Large intestine (tissue), 3 donors: ENCODE results near the gene SIGLEC10. TPM values are rescaled to one million over a fixed set of nuclear protein-coding genes. Genes with fewer than 3 reads are reported as not detected.
A peak's percentile ranks its signal among the peaks of the same experiment; 100 is the strongest.
"Not testable (repeated sequence)": the region's sequence is repeated elsewhere in the genome, so short reads cannot be mapped to it uniquely, and the experiment has no call there.

Source experiments
- DNase-seq, 2 donors: peaks; one replicate each; pipeline versions ENCODE4 v3.0.0 to v3.0.0-alpha.2; 2013
- H3K27ac ChIP-seq: one replicate; pipeline ENCODE4 v1.5.1; 2013; ENCODE audit warnings: low read length
- H3K27me3 ChIP-seq: 2 replicates; pipeline ENCODE4 v1.6.1; 2013; ENCODE audit warnings: low read length; ENCODE audit not compliant: control insufficient read depth, insufficient read depth
- H3K36me3 ChIP-seq: 2 replicates; pipeline ENCODE4 v1.6.1; 2013; ENCODE audit warnings: low read length; ENCODE audit not compliant: control insufficient read depth, insufficient read depth
- H3K4me1 ChIP-seq: one replicate; pipeline ENCODE4 v1.6.1; 2013; ENCODE audit warnings: low read length; ENCODE audit not compliant: control insufficient read depth, insufficient read depth
- H3K4me3 ChIP-seq: one replicate; pipeline ENCODE4 v1.5.1; 2013; ENCODE audit warnings: low read length
- H3K9me3 ChIP-seq: one replicate; pipeline ENCODE4 v1.6.1; 2013; ENCODE audit warnings: mild to moderate bottlenecking, low read depth, low read length, moderate library complexity; ENCODE audit not compliant: control insufficient read depth
- WGBS: methylation state at CpG from one replicate; pipeline ENCODE4 v1.1.5; 2013; ENCODE audit warnings: low lambda C conversion rate; ENCODE audit not compliant: insufficient coverage; 5-methylcytosine and 5-hydroxymethylcytosine counted together
- polyA plus RNA-seq: library from polyadenylated mRNA; unstranded; fragments of 120-200 nt; gene quantifications from one replicate; pipeline ENCODE4 v1.2.1, GENCODE V29; 2013

Gene SIGLEC10
- polyA plus RNA-seq, 1 donor: 10.5 TPM

GRCh38 chr19:51417810-51418157 is 342 bp upstream of the SIGLEC10 start:
- no peaks in the 10 kb centered on the region for H3K36me3 ChIP-seq
- no peaks in the 10 kb centered on the region for H3K4me1 ChIP-seq
- H3K9me3 ChIP-seq: no peaks in the 10 kb centered on the region
- no peaks in the 10 kb centered on the region for H3K27me3 ChIP-seq
- DNase-seq: no peak
- H3K4me3 ChIP-seq: no peak overlapping the region
- WGBS: 100% methylated on average over 1 of the region's 3 CpGs
- no peak overlapping the region for H3K27ac ChIP-seq

GRCh38 chr19:51416422-51416821 is 1.0 kb downstream of the SIGLEC10 start:
- not testable (repeated sequence) for H3K9me3 ChIP-seq, H3K36me3 ChIP-seq, H3K4me3 ChIP-seq, H3K27ac ChIP-seq, DNase-seq, H3K27me3 ChIP-seq, H3K4me1 ChIP-seq
- no CpG with 5 or more reads among the region's 15 CpGs for WGBS

GRCh38 chr19:51415187-51415586 is 2.3 kb downstream of the SIGLEC10 start:
- Histone ChIP-seq H3K9me3 (no peaks in the 10 kb centered on the region), H3K27me3 (no peaks in the 10 kb centered on the region), H3K4me3 (no peak overlapping the region), H3K27ac (no peak overlapping the region), H3K36me3 (no peaks in the 10 kb centered on the region), H3K4me1 (no peaks in the 10 kb centered on the region)
- WGBS: no CpG with 5 or more reads among the region's 12 CpGs
- no peak for DNase-seq

- WGBS: no CpG with 5 or more reads among the region's 15 CpGs
- no peaks in the 10 kb centered on the region for H3K9me3 ChIP-seq
- no peak overlapping the region for H3K4me3 ChIP-seq
- no peak for DNase-seq
- no peak overlapping the region for H3K27ac ChIP-seq
- H3K27me3 ChIP-seq: no peaks in the 10 kb centered on the region
- H3K4me1 ChIP-seq: no peaks in the 10 kb centered on the region
- H3K36me3 ChIP-seq: no peaks in the 10 kb centered on the region
These were observed 6.3 kb downstream of the SIGLEC10 start for GRCh38 chr19:51410950-51411748.

GRCh38 chr19:51407511-51408131 is 9.8 kb downstream of the SIGLEC10 start:
- DNase-seq: peak in 1 of 2 donors; percentile 36
- Histone ChIP-seq H3K27ac (no peak overlapping the region), H3K4me1 (no peaks in the 10 kb centered on the region), H3K36me3 (peaks cover 3% of the 10 kb centered on the region), H3K9me3 (peaks cover 7% of the 10 kb centered on the region), H3K27me3 (no peaks in the 10 kb centered on the region), H3K4me3 (no peak overlapping the region)
- no CpG with 5 or more reads among the region's 6 CpGs for WGBS

- no peak overlapping the region for H3K27ac ChIP-seq
- 100% methylated on average over 1 of the region's 9 CpGs for WGBS
- H3K27me3 ChIP-seq: no peaks in the 10 kb centered on the region
- H3K4me1 ChIP-seq: no peaks in the 10 kb centered on the region
- no peak for DNase-seq
- H3K4me3 ChIP-seq: no peak overlapping the region
- H3K9me3 ChIP-seq: peaks cover 18% of the 10 kb centered on the region
- H3K36me3 ChIP-seq: peaks cover 3% of the 10 kb centered on the region
These were observed 15.3 kb downstream of the SIGLEC10 start for GRCh38 chr19:51402117-51402516.

GRCh38 chr19:51399936-51400335 is 17.5 kb downstream of the SIGLEC10 start:
- not testable (repeated sequence) for H3K27me3 ChIP-seq, H3K36me3 ChIP-seq, DNase-seq, H3K4me1 ChIP-seq, H3K27ac ChIP-seq, H3K4me3 ChIP-seq
- WGBS: no CpG with 5 or more reads among the region's 7 CpGs
- H3K9me3 ChIP-seq: peaks cover 18% of the 10 kb centered on the region

GRCh38 chr19:51399231-51399630 is 18.2 kb downstream of the SIGLEC10 start:
- peaks cover 4% of the 10 kb centered on the region for H3K4me1 ChIP-seq
- peaks cover 3% of the 10 kb centered on the region for H3K36me3 ChIP-seq
- H3K4me3 ChIP-seq: no peak overlapping the region
- H3K27ac ChIP-seq: no peak overlapping the region
- no peak for DNase-seq
- H3K9me3 ChIP-seq: peaks cover 18% of the 10 kb centered on the region
- no peaks in the 10 kb centered on the region for H3K27me3 ChIP-seq
- no CpG with 5 or more reads among the region's 5 CpGs for WGBS

GRCh38 chr19:51398096-51398704 is 19.2 kb downstream of the SIGLEC10 start:
- peaks cover 11% of the 10 kb centered on the region for H3K9me3 ChIP-seq
- no peak for DNase-seq
- H3K4me3 ChIP-seq: no peak overlapping the region
- no peaks in the 10 kb centered on the region for H3K27me3 ChIP-seq
- no peak overlapping the region for H3K27ac ChIP-seq
- WGBS: 80% methylated on average over 4 of the region's 7 CpGs
- peaks cover 8% of the 10 kb centered on the region for H3K4me1 ChIP-seq
- no peaks in the 10 kb centered on the region for H3K36me3 ChIP-seq

GRCh38 chr19:51397453-51397852 is 20.0 kb downstream of the SIGLEC10 start:
- not testable (repeated sequence) for H3K4me3 ChIP-seq, H3K27ac ChIP-seq, H3K36me3 ChIP-seq, DNase-seq, H3K4me1 ChIP-seq, H3K27me3 ChIP-seq
- WGBS: no CpG with 5 or more reads among the region's 9 CpGs
- H3K9me3 ChIP-seq: peaks cover 11% of the 10 kb centered on the region
